Uterus (tissue), 2 donors: ENCODE results near the gene NDFIP2.

ENCODE experiments used
- POLR2A ChIP-seq, 2 donors: fragments of 450-650 bp; IDR thresholded peaks; one replicate each; pipeline ENCODE4 v1.6.1; 2016; ENCODE audit warnings: antibody characterized with exemption in 2 of 2, mild to moderate bottlenecking in 1 of 2, moderate library complexity in 1 of 2
- TF ChIP-seq, protein P1 (sequence below), 4 experiments: fragments of 200-600 bp in 2 of 4; fragments of 450-650 bp in 2 of 4; sonication (generic) in 2 of 4; IDR thresholded peaks; one replicate each; pipeline ENCODE4 v1.5.1; 2016 to 2019; ENCODE audit warnings: antibody characterized with exemption in 4 of 4, mild to moderate bottlenecking in 2 of 4, moderate library complexity in 1 of 4

DNA sequence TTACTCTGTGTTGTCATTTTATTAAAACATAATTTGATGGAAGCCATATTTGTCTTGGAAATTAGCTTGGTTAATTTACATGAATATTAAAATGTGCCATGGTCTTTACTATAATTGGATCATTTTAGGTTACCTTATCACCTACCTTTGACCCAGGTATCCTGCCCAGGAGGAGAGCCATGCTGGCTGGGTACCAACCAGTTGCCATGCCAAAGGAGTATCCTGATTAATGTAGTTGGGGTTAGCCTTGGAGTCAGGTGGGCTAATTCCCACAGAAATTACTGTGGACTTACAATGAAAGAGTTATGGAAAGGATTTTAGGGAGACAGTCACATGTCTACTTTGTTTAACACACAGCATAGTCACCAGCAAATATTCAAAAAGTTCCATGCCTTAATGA is 32.0 kb downstream of the NDFIP2 start:
- TF ChIP-seq, protein P1, sequence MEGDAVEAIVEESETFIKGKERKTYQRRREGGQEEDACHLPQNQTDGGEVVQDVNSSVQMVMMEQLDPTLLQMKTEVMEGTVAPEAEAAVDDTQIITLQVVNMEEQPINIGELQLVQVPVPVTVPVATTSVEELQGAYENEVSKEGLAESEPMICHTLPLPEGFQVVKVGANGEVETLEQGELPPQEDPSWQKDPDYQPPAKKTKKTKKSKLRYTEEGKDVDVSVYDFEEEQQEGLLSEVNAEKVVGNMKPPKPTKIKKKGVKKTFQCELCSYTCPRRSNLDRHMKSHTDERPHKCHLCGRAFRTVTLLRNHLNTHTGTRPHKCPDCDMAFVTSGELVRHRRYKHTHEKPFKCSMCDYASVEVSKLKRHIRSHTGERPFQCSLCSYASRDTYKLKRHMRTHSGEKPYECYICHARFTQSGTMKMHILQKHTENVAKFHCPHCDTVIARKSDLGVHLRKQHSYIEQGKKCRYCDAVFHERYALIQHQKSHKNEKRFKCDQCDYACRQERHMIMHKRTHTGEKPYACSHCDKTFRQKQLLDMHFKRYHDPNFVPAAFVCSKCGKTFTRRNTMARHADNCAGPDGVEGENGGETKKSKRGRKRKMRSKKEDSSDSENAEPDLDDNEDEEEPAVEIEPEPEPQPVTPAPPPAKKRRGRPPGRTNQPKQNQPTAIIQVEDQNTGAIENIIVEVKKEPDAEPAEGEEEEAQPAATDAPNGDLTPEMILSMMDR (IDR thresholded peaks at IDR 0.05): no peak
- no peak for TF ChIP-seq POLR2A (IDR thresholded peaks at IDR 0.05)
